Neural cell (in vitro differentiated cells): Measurements from ENCODE around the gene EDIL3.

ENCODE experiments used
- TAF1 ChIP-seq: IDR thresholded peaks from 2 replicates; pipeline ENCODE4 v1.6.1; 2012; ENCODE audit warnings: low read depth
- TF ChIP-seq, protein P1 (sequence below): fragments of 450-650 bp; IDR thresholded peaks from 2 replicates; pipeline ENCODE4 v1.5.1; 2014; ENCODE audit warnings: antibody characterized with exemption, mild to moderate bottlenecking, moderate library complexity; ENCODE audit not compliant: poor library complexity, severe bottlenecking

DNA sequence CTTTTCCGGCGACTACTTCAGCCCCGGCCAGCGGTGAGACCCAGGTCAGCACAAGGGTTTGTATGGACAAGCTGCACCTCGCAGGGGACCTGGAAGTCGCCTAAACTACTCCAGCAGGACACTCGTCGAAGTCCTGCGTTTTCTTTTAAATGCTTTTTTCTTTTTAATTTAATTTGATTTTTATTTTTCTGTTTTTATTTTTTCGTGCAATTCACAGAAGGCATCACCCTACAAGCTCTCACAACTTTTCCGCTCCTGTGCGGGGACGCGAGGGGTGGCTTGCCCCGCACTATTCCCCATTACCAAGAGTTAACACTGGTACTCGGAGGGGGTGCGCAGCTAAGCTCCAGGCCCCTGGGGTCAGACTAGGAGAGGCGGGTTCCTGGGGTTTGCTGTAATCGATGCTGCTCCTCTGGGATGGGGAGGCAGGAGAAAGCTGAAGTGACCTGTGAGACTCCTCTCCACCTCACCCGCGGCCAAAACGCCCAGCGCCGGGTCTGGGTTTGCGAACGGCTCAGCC is 1.3 kb downstream of the EDIL3 start:
- TF ChIP-seq, protein P1, sequence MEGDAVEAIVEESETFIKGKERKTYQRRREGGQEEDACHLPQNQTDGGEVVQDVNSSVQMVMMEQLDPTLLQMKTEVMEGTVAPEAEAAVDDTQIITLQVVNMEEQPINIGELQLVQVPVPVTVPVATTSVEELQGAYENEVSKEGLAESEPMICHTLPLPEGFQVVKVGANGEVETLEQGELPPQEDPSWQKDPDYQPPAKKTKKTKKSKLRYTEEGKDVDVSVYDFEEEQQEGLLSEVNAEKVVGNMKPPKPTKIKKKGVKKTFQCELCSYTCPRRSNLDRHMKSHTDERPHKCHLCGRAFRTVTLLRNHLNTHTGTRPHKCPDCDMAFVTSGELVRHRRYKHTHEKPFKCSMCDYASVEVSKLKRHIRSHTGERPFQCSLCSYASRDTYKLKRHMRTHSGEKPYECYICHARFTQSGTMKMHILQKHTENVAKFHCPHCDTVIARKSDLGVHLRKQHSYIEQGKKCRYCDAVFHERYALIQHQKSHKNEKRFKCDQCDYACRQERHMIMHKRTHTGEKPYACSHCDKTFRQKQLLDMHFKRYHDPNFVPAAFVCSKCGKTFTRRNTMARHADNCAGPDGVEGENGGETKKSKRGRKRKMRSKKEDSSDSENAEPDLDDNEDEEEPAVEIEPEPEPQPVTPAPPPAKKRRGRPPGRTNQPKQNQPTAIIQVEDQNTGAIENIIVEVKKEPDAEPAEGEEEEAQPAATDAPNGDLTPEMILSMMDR, result no peak
- no peak for TF ChIP-seq TAF1
